Stimulated activated CD4-positive, alpha-beta T cell treated with anti-CD3 and anti-CD28 coated beads, Interleukin-2, amount 100 ng/mL, for 4 hours (primary cell): ENCODE data around the gene RUNX2.

Source experiments
- DNase-seq: peaks from one replicate; pipeline ENCODE4 v3.0.0-alpha.2; 2020; ENCODE audit warnings: low read depth

The RUNX2 gene

DNA sequence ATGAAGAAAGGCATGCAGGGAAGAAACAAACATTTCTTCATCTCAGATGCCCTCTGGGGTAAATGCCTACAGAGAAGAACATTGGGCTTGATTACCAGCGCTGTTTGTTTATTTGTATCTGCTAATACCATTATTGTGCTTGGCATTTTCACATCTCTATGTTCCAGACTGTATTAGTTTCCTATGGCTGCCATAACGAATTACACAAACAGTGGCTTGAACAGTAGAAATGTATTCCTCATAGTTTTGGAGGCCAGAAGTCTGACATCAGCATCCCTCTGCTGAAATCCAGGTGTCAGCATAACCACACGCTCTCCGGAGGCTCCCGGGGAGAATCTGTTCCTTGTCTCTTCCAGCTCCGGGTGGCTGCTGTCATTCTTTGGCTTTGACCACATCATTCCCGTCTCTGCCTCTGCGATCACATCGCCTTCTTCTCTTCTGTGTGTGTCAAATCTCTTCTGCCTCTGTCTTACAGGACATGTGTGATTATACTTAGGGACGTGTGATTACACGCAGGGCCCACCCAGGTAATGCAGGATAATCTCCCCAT lies 291.2 kb downstream of the RUNX2 start:
- DNase-seq, result no peak

DNA sequence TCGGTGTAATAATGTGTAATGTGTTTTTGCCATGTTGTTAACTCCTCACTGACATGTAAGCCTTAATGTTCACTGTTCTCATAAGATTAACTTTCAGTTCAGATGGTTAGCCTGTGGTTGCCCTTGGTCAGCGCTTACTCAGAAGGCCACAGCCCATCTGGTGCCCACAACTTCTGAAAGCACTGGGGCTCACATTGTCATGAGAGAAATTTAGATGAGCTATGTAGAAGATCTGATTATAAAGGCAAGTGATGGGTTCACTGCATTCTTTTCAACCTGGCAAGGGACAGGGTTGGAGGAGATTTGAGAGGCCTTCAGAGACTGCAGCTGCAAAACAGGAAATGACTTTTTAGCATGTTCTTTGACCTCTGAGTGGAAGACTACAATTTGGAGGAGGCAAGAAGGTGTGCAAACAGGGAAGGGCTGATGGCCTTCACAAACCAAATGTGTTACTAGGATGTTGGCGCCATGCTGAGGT lies 291.9 kb downstream of the RUNX2 start:
- DNase-seq, result no peak

DNA sequence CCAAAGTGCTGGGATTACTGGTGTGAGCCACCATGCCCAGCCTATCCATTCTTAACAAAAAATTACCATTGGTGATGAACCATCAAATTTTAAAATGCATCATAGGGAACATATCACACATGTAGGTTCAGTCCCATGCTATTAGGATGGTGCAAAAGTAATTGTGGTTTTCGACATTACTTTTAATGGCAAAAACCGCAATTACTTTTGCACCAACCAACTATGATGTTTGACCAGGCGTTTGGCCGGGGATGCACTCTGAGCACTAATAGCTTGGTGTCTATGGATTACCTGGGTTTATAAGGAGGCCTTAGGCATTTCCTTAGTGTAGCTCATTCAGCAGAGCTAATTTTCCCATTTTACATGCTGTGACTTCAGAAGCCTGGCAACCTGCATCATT lies 296.1 kb downstream of the RUNX2 start:
- DNase-seq, result no peak

DNA sequence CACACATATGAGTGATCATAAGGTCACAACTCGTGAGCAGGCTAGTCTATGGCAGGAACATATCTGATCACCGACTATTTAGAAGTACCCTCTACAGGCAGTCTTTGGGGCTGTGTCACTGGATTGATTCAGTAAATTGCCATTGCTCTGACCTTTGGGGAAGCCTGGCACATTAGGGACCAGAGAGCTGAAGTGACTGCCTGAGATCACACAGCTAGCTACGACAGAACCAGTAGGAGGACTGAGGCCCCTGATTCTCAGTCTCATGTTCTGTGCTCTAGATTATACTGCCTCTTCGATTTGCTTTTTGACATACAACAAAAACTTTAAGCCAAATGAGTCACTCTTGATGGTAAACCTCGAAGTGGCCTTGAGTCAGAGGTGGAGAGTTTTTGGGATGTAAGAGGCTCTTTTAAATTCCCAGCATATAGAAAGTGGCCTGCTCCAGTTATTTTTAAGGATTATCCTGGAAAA lies 297.1 kb downstream of the RUNX2 start:
- no peak for DNase-seq

DNA sequence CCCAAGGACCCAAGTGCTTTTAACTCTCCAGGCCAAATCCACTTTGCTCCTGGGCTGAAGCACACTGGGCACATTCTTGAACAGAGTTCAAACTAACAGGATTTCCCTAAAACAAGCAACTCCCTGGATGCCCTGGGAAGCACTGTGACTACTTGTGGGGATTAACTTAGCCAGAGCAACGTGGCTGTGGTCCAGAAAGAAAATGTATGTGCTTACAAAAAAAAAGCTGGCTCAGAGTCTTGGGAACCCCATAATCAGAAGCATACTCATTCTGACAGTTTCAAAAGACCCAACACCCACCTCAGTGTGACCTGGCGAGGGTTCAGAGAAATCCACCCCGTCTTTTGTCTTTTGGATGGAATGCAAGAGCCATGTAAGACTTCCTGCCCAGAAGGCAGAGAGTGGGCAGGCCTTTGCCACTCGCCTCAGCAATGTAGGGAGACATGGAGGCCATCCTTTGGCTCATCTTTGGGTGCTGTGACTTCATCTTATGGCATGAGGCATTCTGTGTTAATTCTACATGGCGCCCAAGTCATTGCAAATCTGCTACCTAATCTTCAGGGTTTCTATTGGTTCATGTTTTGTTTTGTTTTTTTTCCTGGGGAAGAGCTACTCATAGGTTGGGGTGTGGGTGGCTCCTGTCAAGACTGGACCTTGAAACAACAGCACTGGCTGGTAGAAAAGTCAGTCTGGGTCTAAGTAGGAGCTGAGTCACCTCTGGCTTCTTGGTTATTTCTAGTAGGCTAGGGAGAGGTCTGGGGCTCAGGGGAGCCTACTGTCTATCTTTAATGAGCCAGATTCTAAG lies 298.2 kb downstream of the RUNX2 start:
- no peak for DNase-seq

DNA sequence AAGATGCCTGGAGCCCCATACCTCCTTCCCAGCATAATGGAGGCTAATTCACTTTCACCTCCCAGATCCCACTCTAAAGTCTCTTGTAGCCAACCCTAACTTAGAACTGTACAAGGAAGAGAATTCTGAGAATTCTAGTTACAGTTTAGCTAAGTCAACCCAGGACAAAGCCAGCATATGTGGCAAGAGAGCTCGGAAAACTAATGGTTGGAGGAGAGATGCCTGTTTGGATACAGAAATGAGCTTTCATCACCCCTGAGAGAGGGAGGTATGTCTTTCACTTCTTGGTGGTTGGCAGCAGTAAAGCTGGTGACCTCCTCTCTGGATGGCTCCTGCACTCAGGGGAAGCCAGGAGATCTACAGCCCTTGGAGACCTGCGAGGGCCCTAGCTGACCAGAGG lies 302.2 kb downstream of the RUNX2 start:
- DNase-seq, result no peak

DNA sequence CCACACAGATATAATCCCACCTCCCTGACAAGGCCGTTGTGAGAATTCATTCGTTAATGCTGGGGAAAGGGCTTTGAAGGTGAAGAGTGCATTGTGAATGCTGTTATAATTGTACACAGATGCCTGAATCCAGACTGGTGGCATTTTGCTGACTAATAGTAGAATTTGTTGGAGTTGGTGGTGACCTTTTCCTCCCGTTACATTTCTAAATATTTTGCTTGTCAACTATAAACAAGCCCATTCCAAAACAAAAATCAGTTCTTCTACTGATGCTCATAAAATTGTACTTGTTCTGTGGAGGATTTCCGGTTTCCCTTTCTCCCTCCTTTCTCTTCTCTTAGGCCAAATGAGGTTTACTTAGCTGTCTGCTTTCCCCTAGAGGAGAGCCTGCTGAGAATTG lies 302.7 kb downstream of the RUNX2 start:
- no peak for DNase-seq

DNA sequence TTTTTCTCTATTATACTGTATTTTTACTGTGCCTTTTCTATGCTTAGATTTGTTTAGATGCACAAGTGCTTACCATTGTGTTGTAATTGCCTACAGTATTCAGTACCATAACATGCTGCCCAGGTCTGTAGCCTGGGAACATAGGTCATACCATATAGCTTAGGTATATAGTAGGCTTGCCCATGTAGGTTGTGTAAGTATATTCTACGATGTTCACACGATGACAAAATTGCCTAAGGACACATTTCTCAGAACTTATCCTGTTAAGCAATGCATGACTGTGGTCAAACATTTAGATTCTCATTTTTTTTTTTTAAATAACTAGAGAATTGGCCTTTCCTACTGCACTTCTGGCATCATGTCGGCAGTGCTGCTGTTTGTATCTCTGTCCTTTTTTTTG lies 303.3 kb downstream of the RUNX2 start:
- DNase-seq, result no peak

DNA sequence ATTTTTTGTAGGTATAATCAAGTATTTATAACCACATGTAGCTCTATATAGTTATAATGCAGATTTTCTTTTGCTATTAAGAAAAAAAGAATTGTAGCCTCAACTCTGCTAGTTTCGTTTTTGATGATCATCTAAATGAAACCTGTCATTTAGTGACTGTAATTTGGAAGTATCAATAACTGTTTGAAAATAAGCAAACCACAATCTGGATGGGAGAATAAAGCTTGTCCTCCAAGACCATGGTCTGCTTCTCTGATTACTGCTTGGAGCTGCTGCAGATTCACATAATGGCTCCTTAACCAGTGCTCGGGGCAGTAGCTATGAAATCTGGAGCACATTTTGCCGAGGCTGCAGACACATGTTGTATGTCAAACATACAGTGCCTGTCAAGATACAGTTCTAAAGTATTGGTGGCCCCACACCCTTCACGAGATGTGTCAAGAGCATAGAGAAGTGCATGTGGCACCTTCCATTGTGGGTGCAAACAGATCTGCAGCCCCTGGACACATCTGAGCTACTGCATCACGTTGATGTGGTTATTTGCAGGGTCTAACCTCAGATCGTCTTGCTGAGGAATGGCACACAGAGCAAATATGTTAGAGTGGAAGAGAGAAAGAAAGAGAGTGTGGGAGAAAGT lies 305.3 kb downstream of the RUNX2 start:
- no peak for DNase-seq

DNA sequence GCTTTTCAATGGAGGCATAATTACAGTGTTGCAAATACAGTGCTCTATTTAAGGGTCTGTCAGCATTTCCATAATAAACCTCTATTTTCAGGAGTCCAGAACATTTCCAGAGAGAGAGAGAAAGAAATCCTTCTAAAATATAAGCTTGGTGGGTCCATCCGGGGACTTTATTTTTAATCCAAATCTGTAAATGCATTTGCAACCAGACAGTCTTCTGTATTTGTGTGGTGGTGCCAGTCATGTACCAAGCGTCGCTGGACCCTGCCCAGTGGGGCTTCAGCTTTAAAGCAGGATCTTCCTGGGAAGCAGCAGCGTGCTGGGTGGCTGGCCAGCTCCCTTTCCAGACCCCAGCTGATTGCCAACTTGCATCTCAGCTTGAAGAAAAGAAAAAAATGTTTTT lies 306.1 kb downstream of the RUNX2 start:
- DNase-seq, result no peak

DNA sequence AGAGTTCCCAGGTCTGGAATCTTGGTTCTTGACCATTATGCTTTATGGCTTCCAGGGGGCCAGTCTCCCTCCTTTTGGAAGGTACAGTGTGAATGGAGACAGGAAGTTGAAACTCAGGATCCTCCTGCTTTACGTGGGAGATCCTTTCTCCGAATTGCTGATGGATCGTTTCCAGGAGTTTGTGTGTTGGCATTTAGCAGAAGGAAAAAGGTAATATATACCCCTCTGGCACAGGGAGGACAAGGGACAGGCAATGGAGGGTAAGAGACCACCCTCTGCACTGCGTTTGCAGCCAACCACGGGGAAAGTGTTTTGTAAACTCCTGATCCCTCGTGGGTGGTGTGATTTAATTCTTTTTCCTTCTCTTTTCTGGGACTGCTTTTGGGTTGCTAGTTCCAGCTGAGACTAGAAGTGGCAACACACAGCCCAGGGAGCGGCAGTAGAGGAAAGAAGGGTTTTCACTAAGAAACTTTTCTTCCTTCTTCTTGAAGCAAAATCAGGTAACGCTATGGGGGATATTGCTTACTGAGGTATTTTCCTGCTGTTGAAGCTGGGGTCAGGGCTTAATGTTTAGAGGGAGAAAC lies 307.2 kb downstream of the RUNX2 start:
- no peak for DNase-seq

DNA sequence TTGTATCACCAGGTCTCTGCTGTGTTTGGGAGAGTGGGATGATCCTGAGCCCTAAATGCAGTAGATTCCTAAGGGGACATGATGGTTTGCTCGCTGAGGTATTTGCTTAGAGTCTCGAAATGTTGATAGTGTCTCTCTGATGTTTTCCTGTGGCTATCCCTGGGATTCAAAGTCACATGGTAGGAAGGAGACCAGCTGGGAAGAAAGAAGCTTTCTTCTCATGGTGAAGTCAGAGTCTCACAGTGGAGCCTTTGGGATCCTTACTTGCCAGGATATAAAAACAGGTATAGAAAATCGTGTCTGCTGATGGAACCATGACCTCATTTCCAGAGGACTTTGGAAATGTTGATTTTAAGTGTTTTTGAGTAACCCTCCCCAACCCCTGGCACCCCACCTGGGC lies 308.9 kb downstream of the RUNX2 start:
- no peak for DNase-seq

DNA sequence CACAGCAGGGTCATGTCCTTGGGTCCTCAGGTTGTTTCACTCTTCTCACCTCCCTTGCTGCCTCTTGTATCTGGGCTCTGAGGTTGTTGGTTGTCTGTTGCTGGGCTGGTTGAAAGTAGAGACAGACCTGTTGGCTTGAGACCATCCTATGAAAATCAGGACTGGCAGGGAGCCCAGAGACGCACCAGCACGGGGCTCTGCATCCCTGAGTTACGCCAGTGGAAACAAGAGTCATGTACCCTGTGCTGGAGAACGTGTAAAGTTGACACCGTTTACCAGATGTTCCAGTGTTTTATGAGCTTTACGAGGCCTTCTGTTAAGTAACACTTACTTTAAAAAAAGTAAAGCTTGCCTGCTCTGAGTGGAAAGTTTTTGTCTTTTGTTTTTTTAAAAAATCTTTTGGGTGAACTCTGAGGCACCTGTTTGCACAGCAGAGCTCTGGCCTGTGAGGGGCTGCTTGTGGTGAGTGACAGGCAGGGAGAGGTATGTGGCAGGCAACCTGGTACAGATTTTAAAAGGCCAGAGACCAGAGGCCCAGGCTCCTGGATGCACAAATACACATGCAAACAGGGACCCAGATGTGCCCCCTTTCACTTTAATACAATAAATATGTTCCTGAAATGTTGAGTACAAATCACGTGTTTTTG lies 309.6 kb downstream of the RUNX2 start:
- no peak for DNase-seq

DNA sequence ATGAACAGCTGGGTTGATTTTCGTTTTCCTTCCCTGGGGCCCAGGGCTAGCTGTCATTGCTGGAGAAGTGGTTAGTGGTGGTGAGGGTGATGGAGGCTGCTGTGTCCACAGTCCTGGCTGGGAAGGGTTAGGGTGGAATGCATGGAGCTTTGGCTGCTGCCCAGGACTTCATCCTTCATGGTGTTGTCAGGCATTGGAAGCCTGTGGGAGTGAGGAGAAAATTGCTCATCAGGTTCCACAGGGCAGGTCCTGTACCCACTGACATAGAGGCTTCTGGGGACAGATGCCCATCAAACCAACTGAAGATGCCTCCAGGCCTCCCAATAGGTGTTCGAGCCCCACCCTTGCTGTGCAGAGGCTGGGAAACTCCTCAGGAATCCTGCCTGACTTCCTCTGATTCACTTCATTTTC lies 312.0 kb downstream of the RUNX2 start:
- no peak for DNase-seq

DNA sequence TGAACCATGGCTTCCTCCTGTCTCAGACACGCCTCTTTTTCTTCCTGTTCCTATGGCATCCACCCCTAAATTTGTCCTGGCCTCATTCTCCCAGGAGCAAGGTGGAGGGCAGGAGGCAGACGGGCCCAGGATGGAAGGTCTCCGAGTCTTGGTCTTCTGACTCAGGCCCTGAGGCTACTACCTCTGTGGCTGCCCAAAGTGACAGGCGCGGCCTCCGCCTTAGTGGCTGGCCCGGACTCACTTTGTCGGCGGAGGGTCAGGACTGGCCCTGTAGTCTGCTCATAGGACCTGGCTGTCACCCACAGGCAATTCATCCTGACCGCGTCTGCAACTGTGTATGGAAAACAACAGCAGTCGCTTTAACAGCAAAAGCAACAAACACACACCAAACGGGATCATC lies 312.7 kb downstream of the RUNX2 start:
- DNase-seq, result no peak

DNA sequence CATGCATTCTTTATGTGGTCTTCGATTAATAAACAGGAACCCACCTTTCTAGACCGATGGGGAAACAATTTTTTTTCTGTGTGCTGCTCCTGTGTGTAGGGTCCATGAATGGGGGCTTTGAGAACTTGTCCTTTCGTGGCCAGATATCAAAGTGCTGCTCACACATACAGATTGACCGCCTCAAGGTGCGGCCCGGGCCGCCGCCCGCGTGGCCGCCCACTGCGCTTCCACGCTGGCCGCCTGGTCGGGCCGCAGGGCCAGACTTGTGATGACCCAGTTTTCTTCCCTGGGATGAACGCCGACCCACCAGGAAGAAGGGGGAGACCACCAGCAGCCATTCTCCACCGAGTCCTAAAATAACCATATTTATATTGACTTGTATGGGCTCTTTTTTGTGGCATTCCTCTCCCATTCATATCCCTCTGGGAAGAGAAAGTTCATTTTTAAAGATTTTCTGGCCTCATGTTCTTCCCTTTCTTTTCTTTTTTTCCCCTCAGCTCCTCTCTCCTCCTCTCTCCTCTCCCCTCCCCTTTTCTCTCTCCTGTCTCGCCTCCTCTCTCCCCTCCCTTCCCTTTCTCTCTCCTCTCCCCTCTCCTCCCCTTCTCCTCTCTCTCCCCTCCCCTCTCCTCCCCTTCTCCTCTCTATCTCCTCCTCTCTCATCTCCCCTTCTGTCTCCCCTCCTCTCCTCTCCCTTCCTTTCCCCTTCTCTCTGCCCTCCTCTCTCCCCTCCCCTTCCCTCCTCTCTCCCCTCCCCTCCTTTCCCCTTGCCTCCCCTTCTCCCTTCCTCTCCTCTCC lies 314.4 kb downstream of the RUNX2 start:
- no peak for DNase-seq

DNA sequence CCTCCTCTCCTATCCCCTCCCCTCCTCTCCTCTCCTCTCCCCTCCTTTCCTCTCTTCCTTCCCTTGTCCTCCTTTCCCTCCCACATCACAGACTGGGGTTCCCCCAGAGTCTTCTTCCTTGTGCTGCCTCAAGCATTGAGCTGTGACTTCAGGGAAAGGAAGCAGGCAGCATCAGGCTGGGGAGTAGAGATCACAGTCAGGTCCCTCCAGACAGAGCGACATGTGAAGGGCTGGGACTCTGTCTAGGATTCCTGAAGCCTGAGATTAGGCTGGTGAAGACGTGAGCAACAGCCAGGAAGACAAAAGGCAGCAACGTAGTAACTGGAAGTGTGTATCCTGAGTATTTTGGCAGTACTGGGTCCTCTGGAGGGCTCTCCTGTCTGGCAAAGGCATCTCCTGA lies 315.0 kb downstream of the RUNX2 start:
- DNase-seq, result no peak

DNA sequence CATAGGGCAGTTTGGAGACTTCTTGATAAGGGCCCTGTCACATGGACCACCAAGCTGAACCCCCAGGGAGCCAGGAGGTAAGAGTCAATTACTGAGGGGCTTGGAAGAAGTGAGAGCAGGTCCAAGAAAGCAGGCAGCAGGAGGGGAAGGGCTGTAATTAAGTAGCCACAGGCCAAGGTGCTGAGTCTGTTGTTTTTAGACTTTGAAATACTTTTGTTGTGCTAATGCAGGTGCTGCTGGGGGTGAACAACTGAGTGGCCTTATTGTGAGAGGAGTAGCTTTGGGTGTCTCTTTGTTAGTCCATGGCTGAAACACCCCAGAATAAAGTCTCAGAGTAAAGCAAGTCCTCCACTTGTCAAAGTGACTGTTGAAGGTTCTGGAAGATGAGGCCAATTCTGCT lies 316.6 kb downstream of the RUNX2 start:
- no peak for DNase-seq

DNA sequence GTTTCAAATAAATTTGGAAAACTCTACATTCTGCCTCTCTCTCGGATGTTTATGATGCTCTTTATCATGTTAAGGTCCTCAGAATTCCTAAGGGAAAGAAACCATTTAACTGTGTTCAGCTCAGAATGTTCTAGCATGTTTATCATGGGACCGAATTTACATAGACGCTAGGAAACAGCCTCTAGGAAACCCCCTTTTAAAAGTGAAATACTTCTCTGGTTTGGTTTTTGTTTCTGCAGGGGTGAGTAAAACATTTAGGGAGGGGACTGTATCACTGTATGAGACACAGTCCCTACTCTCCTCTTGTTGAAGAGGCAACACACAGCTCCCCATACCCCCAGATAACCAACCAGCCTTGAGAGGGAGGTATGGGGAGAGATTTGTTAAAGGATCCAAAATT lies 317.2 kb downstream of the RUNX2 start:
- DNase-seq, result no peak

DNA sequence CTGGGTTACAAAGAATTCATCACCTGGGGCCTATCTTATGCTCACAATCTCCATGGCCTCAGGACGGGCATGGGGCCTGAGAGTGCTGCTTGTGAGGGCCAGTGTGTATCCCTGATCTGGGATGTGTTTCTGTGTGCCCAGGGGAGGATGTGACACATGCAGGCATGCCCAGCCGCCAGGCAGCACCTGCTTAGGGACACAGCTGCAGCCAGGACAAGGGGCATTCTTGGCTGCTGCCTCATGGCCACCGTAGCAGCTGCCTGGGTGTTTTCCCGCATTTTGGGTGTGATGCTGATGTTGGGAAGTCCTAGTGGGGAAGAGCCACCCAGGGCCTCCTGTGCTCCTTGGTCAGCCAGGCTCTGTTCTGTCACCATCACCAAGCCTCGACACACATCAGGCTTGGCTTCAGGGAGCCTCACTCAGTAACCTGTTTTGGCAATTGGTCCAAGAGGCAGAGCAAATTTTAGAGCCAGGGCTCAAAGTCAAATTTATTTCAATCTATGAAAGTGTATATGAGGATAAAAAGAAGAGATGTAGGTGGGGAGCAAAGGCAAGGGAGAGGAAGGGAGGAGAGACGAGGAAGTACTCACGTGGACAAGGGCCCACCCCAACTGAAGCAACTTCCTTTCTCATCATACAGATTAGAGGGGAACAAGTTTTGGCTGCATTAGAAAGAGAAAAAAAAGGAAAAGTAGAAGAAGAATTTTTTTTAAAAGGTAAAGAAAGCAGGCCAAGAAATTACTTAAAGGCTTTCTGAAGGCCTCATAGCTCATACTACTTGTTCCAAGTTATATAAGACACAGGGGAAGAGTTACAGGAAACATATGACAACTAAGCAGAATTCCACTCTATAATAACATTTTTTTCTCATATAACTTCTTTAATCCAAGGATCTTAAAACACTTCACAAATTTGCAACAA lies 319.5 kb downstream of the RUNX2 start:
- DNase-seq, result no peak

DNA sequence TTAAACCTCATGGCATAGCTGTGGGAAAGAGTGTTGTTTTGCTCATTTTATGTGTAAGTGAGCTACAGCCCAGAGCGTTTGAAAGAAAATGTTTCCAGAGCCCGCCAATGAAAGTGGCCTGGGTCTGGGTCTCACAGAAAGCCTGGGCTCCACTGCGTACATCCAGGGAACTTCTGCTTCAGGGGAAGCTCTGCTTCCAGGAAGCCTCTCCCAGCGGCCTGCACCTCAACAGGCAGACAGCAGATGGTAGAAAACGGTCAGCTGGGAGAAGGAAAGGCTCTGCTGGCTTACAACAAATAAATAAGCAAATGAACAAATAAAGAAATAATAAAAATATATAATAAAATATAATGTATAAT lies 320.1 kb downstream of the RUNX2 start:
- DNase-seq, result no peak
